Activated CD4-positive, alpha-beta T cell treated with anti-CD3 and anti-CD28 coated beads, Interleukin-2, amount 50 U/mL, for 24 hours (primary cell): ENCODE data around the gene ZNF256.

Experiments
- DNase-seq, 2 donors: peaks; one replicate each; pipeline ENCODE4 v3.0.0-alpha.2; 2020; ENCODE audit warnings: low read depth in 1 of 2, low spot score in 1 of 2

Gene ZNF256

GRCh38 chr19:57900311-57900710 lies 47.2 kb downstream of the ZNF256 start:
- no peak for DNase-seq
